SK-N-MC (cell line): Measurements from ENCODE around the gene PTPRR.

ENCODE experiments used
- EZH2 ChIP-seq: fragments of 200-600 bp; sonication (generic); IDR thresholded peaks from one replicate; pipeline ENCODE4 v1.6.1; 2017; ENCODE audit warnings: antibody characterized with exemption
- FOXP2 ChIP-seq: optimal IDR thresholded peaks from 2 replicates; pipeline ENCODE3; 2011; ENCODE audit warnings: mild to moderate bottlenecking, moderate library complexity; ENCODE audit not compliant: insufficient read depth; ENCODE audit errors: extremely low read length, control extremely low read depth
- POLR2AphosphoS5 ChIP-seq: IDR thresholded peaks from 2 replicates; pipeline ENCODE4 v1.6.1; 2012; ENCODE audit warnings: mild to moderate bottlenecking, low read depth, low read length, borderline replicate concordance

DNA sequence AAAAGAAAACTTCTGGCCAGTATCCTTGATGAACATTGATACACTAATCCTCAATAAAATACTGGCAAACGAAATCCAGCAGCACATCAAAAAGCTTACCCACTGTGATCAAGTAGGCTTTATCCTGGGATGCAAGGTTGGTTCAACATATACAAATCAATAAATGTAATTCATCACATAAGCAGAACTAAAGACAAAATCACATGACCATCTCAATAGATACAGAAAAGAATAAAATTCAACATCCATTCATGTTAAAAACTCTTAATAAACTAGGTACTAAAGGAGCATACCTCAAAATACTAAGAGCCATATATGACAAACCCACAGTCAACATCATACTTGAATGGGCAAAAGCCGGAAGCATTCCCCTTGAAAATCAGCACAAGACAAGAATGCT is 211.5 kb downstream of the PTPRR start:
- TF ChIP-seq EZH2, result no peak
- no peak for TF ChIP-seq POLR2AphosphoS5
- no peak for TF ChIP-seq FOXP2
